PFSK-1 (cell line): ENCODE data around the gene CCDC177.

Experiments
- POLR2AphosphoS5 ChIP-seq: IDR thresholded peaks from 2 replicates; pipeline ENCODE4 v1.6.1; 2012; ENCODE audit warnings: low read depth, mild to moderate bottlenecking, control low read depth, low read length, moderate library complexity
- REST ChIP-seq, 2 experiments: IDR thresholded peaks; 2 replicates each; pipeline versions ENCODE4 v1.6.1 to v1.8.0; 2011 to 2012; ENCODE audit warnings: low read depth in 2 of 2, low read length in 2 of 2, control low read depth in 1 of 2, inconsistent platforms in 1 of 2, mild to moderate bottlenecking in 1 of 2, moderate library complexity in 1 of 2; ENCODE audit not compliant: insufficient read depth in 1 of 2

GRCh38 chr14:69620981-69621380 lies 46.3 kb upstream of the CCDC177 start:
- TF ChIP-seq POLR2AphosphoS5 (no peak), REST (IDR thresholded peaks at IDR 0.05; ENCODE audit: insufficient read depth in 1 of 2, low read depth in 2 of 2, low read length in 2 of 2) (no peak)
